Measurements from ENCODE around the gene FOXG1.
A peak's percentile ranks its signal among the peaks of the same experiment; 100 is the strongest.

FOXG1 gene

DNA sequence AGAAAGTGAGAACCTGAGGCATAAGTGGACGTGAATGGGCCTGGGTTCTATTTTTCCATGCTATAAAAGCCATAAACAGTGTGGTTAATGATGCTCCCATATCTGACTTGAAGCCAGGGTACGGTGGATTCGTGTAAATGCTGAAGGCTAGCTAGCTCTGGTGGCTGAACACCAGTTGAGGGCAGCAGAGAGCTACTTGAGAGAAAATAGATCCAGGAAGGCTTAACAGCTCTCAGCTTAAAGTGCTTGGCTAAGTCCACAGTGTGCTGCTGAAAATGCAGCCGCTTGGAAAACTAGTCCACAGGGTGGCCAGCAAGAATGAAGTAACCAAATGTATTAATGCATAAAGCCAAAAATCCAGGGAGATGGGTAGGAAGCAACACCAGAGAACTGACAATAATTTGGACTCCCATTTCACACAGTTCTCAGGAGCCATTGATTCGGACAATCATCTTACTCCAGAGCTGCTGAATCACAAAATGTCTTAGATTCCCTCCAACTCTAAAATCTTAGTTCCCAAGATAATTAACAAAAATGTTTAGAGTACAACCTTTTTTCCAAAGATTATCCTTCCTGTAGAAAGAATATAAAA, 15.0 kb upstream of the FOXG1 start:
- DNase-seq (ENCODE audit: low read depth): peak; percentile 55
- no peak overlapping the region for H3K4me3 ChIP-seq (ENCODE audit: low read length)
- TF ChIP-seq CTCF (conservative IDR thresholded peaks at IDR 0.05; ENCODE audit: low read length): peak; percentile 79

DNA sequence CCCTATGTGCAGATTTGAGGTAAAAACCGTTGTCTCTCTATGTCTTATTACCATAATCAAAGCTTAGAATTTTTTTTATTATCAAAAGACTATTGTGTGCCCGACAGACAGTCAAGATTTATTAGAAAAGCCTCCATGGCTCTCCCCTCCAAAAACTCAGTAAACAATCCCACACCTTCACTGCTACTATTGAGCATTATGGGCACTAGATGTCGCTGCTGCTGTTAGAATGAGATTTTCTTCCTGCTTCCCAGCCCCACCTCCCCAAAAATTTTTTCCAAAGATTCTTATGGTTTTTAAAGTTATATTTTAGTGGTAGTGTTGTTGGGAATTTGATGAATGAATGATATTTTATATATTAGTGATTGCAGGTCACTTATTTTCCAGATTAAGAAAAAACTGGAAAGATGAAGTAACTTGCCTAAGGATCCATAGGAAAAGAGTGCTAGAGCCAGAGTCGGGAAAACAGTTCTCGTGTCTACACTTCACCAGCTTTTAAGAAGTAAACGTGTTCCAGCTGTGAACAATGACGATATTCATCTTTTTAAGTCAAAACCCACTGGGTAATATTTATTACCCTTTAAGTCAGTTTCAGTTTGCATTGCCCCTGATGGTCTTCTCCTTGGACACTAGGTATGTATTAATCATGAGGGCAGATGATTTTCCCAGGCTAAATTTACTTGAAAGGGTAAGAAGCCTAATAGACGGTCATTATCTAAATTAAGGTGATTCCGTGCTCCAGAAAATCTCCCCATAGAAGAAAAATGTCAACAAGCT, 12.2 kb upstream of the FOXG1 start:
- peak; percentile 91 for TF ChIP-seq CTCF (conservative IDR thresholded peaks at IDR 0.05; ENCODE audit: low read length)
- peak; percentile 42 for DNase-seq (ENCODE audit: low read depth)
- no peak overlapping the region for H3K4me3 ChIP-seq (ENCODE audit: low read length)

- no peak for TF ChIP-seq CTCF (conservative IDR thresholded peaks at IDR 0.05; ENCODE audit: low read length)
- H3K4me3 ChIP-seq (ENCODE audit: low read length): no peak overlapping the region; the same call in 1 of the 2 replicates
- DNase-seq (ENCODE audit: low read depth): no peak
These were observed 11.3 kb upstream of the FOXG1 start for GRCh38 chr14:28755198-28755815.

GRCh38 chr14:28755884-28756268, 10.7 kb upstream of the FOXG1 start:
- no peak for DNase-seq (ENCODE audit: low read depth)
- H3K4me3 ChIP-seq (ENCODE audit: low read length): no peak overlapping the region
- no peak for TF ChIP-seq CTCF (conservative IDR thresholded peaks at IDR 0.05; ENCODE audit: low read length)

DNA sequence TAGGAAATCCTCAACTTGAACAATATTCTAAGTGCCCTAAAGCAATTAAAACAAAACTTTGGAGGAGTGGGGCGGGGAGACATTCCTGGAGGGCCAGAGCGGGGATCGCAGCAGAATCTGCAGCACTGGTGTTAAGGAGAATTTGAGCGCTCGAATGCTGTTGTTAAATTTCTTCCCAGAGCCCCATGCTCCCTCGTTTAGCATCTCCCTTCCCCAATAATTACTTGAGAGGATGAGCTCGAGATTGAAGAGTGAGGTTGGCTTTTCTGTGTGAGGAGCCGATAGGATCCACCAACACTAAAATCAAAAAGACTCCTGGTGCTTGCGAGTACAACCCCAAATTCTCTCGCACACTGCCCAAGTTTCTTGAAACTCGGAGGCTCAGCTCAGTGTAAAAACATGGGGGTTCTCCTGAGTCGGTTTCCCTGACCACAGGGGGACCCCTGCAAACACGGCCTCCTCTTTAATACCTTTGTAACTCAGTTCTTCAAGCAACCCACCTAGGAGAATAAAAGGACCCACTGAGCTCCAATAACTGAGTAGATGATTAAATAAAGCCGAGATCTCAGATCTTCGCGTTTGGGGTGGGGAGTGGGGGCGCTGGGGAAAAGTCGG, 10.2 kb upstream of the FOXG1 start:
- H3K4me3 ChIP-seq (ENCODE audit: low read length): no peak overlapping the region
- no peak for DNase-seq (ENCODE audit: low read depth)
- TF ChIP-seq CTCF (conservative IDR thresholded peaks at IDR 0.05; ENCODE audit: low read length): no peak

- peak; percentile 49 for DNase-seq (ENCODE audit: low read depth)
- TF ChIP-seq CTCF (conservative IDR thresholded peaks at IDR 0.05; ENCODE audit: low read length): peak; percentile 82
- peak overlapping the region; percentile 27; the same call in 1 of the 2 replicates for H3K4me3 ChIP-seq (ENCODE audit: low read length)
These were observed 9.6 kb upstream of the FOXG1 start for GRCh38 chr14:28756884-28757570.

Data from AG10803 (cell line).